ENCODE results near the gene PICALM. TPM values are rescaled to one million over a fixed set of nuclear protein-coding genes. Genes with fewer than 3 reads are reported as not detected.

Gene PICALM
- total and polyA plus RNA-seq, 2 donors (not counting 3 experiments of a cell fraction or from before 2014, with no cell fraction given): 181 to 202 TPM

DNA sequence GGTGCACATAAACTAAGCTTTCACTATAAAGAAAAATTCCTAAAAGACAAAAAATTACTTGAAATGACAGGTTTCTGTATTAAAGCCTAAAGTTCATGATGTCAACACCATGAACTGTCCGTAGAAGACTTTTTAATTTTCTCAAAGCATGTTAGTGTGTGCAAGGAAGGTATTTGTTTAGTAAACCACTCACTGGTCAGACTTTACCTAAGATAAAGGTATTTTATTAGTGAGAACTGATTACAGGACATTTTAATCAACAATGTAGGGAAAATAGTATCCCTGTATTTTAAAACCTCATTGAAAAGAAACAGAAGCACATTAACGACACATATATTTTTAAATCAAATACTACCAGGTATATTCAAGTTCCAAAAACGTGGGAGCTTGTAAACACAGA, 2.9 kb downstream of the PICALM start:
- TF ChIP-seq JUN (IDR thresholded peaks at IDR 0.05; ENCODE audit: borderline replicate concordance, insufficient read depth, insufficient read length, low read depth) (no peak), MYC (IDR thresholded peaks at IDR 0.05; ENCODE audit: low read depth, low read length) (no peak), POLR2AphosphoS5 (IDR thresholded peaks at IDR 0.05; ENCODE audit: insufficient read depth, low read depth, low read length) (no peak), FOS (IDR thresholded peaks at IDR 0.05; ENCODE audit: borderline replicate concordance, insufficient read depth, low read length) (no peak), EZH2 (IDR thresholded peaks at IDR 0.05; ENCODE audit: borderline replicate concordance, low read depth, low read length, severe bottlenecking) (no peak), POLR2A (IDR thresholded peaks at IDR 0.05; ENCODE audit: low read depth, low read length) (no peak), GATA2 (IDR thresholded peaks at IDR 0.05; ENCODE audit: insufficient read depth, insufficient read length, low read depth, low read length) (no peak)
- TF ChIP-seq, protein P1, sequence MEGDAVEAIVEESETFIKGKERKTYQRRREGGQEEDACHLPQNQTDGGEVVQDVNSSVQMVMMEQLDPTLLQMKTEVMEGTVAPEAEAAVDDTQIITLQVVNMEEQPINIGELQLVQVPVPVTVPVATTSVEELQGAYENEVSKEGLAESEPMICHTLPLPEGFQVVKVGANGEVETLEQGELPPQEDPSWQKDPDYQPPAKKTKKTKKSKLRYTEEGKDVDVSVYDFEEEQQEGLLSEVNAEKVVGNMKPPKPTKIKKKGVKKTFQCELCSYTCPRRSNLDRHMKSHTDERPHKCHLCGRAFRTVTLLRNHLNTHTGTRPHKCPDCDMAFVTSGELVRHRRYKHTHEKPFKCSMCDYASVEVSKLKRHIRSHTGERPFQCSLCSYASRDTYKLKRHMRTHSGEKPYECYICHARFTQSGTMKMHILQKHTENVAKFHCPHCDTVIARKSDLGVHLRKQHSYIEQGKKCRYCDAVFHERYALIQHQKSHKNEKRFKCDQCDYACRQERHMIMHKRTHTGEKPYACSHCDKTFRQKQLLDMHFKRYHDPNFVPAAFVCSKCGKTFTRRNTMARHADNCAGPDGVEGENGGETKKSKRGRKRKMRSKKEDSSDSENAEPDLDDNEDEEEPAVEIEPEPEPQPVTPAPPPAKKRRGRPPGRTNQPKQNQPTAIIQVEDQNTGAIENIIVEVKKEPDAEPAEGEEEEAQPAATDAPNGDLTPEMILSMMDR (IDR thresholded peaks at IDR 0.05; ENCODE audit: extremely low read depth in 1 of 2, insufficient read depth in 1 of 2, low read depth in 1 of 2, low read length in 2 of 2): no peak
- TF ChIP-seq, protein P2, sequence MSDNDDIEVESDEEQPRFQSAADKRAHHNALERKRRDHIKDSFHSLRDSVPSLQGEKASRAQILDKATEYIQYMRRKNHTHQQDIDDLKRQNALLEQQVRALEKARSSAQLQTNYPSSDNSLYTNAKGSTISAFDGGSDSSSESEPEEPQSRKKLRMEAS (IDR thresholded peaks at IDR 0.05; ENCODE audit: insufficient read depth, insufficient read length): no peak
- DNase-seq (ENCODE audit: low read depth, low spot score): peak; percentile 23
- Histone ChIP-seq H3K4me2 (ENCODE audit: insufficient read depth, low read length) (peak overlapping the region; percentile 91), H3K9me1 (replicated peaks; ENCODE audit: control insufficient read depth, extremely low read depth, insufficient read depth, low read length) (peaks cover 2% of the 10 kb centered on the region), H2AFZ (ENCODE audit: low read depth, low read length) (no peak overlapping the region), H3K4me3 (replicated peaks in 1 of 3; ENCODE audit: insufficient read depth in 1 of 3, low read depth in 1 of 3, low read length in 3 of 3) (peak overlapping the region; percentile 47 to 94 (median 89)), H3K4me1 (ENCODE audit: control insufficient read depth, extremely low read depth, insufficient read depth, low read length) (peaks cover 50% of the 10 kb centered on the region), H3K9ac (replicated peaks; ENCODE audit: extremely low read depth, insufficient read depth, low read length) (peak overlapping the region; percentile 99), H3K36me3 (ENCODE audit: control insufficient read depth in 2 of 2, extremely low read depth in 1 of 2, insufficient read depth in 2 of 2, low read length in 2 of 2) (no peaks in the 10 kb centered on the region), H3K79me2 (ENCODE audit: control insufficient read depth, insufficient read depth, low read length) (peaks cover 78% of the 10 kb centered on the region), H4K20me1 (replicated peaks; ENCODE audit: control insufficient read depth, extremely low read depth, insufficient read depth, low read length) (peaks cover 14% of the 10 kb centered on the region), H3K27me3 (ENCODE audit: control insufficient read depth in 2 of 2, insufficient read depth in 2 of 2, low read length in 2 of 2) (no peaks in the 10 kb centered on the region), H3K27ac (ENCODE audit: insufficient read depth, low read depth, low read length) (peak overlapping the region; percentile 79), H3K9me3 (replicated peaks; ENCODE audit: control insufficient read depth, insufficient read depth, low read length) (no peaks in the 10 kb centered on the region)
- CTCF ChIA-PET: interaction anchor here (1.4 to 7.3 kb wide), 4 partner anchors 23 to 152 kb away, joined by 4 to 90 read pairs (median 60); no protein-coding TSS in a partner anchor
- intact Hi-C loops (cut with micrococcal nuclease): loop anchor here (5.0 to 10.0 kb wide), 4 partner anchors 41 to 511 kb away; no protein-coding TSS in a partner anchor
- BruUV-seq (replicated peaks): no TSS peak
- POLR2A ChIA-PET: no interaction called here
- dilution Hi-C loops (cut with MboI; ENCODE audit: extremely low pct_ligation_motif_present, low sequenced_read_pairs): no loop called here
- FAIRE-seq: no peak

All from endothelial cell of umbilical vein (primary cell).